GM12801 (cell line): Measurements from ENCODE around the gene PDCD7.

Source experiments
- CTCF ChIP-seq: IDR thresholded peaks from one replicate; pipeline ENCODE4 v1.5.1; 2011; ENCODE audit warnings: control low read depth; ENCODE audit not compliant: insufficient read length; ENCODE audit errors: extremely low read depth

PDCD7 gene

GRCh38 chr15:65085207-65085753 is 48.3 kb downstream of the PDCD7 start:
- no peak for TF ChIP-seq CTCF

- no peak for TF ChIP-seq CTCF
Observed at GRCh38 chr15:65084500-65085206, 49.0 kb downstream of the PDCD7 start.

GRCh38 chr15:65083262-65083701 is 50.3 kb downstream of the PDCD7 start:
- TF ChIP-seq CTCF, result no peak

GRCh38 chr15:65082303-65082953 is 51.2 kb downstream of the PDCD7 start:
- no peak for TF ChIP-seq CTCF

GRCh38 chr15:65081758-65082157 is 51.9 kb downstream of the PDCD7 start:
- no peak for TF ChIP-seq CTCF

- no peak for TF ChIP-seq CTCF
Observed at GRCh38 chr15:65081270-65081669, 52.3 kb downstream of the PDCD7 start.

- TF ChIP-seq CTCF, result no peak
Observed at GRCh38 chr15:65079580-65079979, 54.0 kb downstream of the PDCD7 start.
